GM21528 (cell line): ENCODE data around the gene SRPK3.

Experiments
- ATAC-seq: cut with Tn5 transposase; IDR thresholded peaks from one replicate; pipeline ENCODE4 v1.9.1; 2021; ENCODE audit warnings: mild to moderate bottlenecking, moderate library complexity; ENCODE audit not compliant: unreplicated experiment, low FRiP score

Gene SRPK3

GRCh38 chrX:153769158-153769864 is 11.5 kb upstream of the SRPK3 start:
- no peak for ATAC-seq

DNA sequence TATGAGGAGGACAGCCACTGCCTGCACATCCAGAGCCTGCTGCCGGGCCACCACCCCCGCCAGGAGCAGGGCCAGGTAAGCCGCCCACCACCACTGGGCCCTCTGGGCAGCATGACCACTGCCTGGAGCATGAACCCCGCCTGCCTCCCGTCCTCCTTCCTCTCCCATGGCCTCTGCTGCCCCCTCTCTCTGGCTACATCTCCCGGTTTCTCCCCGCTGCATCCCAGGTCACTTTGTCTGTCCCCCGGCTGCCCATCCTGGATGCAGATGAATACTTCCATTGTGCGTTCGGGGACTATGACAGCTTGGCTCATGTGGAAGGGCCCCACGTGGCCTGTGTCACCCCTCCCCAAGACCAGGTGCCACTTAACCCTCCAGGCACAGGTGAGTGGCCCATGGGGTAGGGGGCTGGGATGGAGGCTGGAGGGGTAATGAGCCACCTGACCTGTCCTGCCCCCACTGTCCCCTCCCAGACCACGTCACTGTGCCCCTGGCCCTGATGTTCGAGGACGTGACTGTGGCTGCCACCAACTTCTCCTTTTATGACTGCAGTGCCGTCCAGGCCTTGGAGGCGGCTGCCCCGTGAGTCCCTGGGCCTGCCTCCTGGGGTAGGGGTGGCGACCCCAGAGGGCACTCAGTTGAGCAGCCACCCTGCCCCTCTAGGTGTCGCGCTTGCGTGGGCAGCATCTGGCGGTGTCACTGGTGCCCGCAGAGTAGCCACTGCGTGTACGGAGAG is 10.8 kb upstream of the SRPK3 start:
- ATAC-seq = no peak

DNA sequence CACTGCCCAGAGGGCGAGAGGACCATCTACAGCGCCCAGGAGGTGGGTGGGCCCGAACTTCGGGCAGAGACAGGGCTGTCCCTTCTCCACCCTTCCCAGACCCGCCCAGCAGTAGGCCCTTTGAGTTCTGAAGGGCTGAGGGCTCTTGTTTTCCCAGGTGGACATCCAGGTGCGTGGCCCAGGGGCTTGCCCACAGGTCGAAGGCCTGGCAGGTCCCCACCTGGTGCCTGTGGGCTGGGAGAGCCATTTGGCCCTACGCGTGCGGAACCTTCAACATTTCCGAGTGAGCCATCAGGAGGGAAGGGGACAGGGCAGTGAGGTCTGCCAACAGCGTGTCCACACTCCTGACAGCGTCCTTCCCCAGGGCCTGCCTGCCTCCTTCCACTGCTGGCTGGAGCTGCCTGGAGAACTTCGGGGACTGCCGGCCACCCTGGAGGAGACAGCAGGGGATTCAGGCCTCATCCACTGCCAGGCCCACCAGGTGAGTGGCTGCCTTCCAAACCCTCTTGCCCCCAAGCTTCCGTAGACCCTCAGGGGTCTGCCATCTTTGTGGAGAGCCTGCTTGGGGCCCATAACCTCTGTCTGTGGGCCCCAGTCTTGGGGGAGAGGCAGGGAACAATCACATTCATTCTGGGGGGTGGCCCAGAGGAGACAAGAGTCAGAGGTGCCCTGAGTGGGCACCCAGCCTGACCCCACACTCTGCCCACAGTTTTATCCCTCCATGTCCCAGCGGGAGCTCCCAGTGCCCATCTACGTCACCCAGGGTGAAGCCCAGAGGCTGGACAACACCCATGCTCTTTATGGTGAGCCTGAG is 10.0 kb upstream of the SRPK3 start:
- ATAC-seq = no peak

- no peak for ATAC-seq
Observed at GRCh38 chrX:153771415-153772315, 9.2 kb upstream of the SRPK3 start.

- ATAC-seq = no peak
Observed at GRCh38 chrX:153772316-153773217, 8.3 kb upstream of the SRPK3 start.

DNA sequence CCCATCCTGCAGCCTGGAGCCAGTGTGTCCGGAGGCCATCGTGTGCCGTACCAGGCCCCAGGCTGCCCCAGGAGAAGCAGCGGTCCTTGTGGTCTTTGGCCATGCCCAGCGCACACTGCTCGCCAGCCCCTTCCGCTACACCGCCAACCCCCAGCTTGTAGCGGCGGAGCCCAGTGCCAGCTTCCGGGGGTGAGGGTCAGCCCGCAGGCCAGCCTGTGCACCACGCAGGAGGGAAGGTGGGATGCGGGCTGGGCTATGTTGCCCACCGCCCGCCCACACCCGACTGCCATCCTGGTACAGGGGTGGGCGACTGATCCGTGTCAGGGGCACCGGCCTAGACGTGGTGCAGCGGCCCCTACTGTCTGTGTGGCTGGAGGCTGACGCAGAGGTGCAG is 7.6 kb upstream of the SRPK3 start:
- ATAC-seq = no peak

- ATAC-seq = no peak
Observed at GRCh38 chrX:153773741-153774575, 6.9 kb upstream of the SRPK3 start.

DNA sequence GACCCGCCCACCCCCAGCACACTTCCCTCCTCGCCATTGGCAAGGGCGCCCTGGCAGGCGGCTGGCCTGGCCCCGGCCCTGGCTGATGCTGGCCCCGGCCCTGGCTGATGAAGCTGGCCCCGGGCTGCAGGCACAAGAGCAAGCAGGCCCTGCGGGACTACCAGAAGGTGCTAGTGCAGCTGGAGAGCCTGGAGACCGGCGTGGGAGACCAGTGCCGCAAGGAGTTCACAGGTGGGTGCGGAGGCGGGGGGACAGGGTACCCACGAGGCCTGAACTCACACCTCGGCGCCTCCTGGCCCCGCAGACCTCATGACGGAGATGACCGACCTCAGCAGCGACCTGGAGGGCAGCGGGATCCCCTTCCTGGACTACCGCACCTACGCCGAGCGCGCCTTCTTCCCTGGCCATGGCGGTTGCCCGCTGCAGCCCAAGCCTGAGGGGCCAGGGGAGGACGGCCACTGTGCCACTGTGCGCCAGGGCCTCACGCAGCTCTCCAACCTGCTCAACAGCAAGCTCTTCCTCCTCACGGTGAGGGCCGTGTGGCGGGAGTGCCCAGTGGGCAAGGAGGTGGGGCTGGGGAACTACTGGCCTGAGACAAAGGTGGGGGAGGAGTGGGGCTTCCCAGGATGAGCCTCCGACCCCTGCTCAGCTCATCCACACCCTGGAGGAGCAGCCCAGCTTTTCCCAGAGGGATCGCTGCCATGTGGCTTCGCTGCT is 6.1 kb upstream of the SRPK3 start:
- ATAC-seq = no peak

DNA sequence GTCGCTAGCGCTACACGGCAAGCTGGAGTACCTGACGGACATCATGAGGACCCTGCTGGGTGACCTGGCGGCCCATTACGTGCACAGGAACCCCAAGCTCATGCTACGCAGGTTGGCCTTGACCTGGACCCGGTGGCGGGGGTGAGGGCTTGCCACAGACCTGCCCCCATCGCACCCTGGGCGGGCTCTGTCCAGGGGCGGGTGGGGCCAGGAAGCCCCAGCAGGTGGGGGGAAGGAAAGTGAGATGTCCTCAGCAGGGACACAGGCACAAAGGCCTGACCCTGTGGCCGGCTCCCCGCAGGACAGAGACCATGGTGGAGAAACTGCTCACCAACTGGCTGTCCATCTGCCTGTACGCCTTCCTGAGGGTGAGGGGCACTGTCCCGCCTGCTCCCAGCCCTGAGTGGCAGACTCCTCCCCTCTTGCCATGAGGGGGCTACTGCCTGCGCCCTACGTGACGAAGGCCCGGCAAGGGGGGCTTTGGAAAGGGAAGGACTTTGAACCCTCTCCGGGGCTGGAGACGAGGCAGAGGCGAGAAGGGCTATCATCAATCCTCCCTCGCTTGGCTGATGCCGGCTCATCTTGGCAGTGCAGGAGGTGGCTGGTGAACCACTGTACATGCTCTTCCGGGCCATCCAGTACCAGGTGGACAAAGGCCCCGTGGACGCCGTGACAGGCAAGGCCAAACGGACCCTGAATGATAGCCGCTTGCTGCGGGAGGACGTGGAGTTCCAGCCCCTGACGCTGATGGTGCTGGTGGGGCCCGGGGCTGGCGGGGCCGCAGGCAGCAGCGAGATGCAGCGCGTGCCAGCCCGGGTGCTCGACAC is 5.3 kb upstream of the SRPK3 start:
- ATAC-seq = no peak

GRCh38 chrX:153776120-153776599 is 4.7 kb upstream of the SRPK3 start:
- ATAC-seq = no peak

GRCh38 chrX:153776611-153777045 is 4.2 kb upstream of the SRPK3 start:
- no peak for ATAC-seq

DNA sequence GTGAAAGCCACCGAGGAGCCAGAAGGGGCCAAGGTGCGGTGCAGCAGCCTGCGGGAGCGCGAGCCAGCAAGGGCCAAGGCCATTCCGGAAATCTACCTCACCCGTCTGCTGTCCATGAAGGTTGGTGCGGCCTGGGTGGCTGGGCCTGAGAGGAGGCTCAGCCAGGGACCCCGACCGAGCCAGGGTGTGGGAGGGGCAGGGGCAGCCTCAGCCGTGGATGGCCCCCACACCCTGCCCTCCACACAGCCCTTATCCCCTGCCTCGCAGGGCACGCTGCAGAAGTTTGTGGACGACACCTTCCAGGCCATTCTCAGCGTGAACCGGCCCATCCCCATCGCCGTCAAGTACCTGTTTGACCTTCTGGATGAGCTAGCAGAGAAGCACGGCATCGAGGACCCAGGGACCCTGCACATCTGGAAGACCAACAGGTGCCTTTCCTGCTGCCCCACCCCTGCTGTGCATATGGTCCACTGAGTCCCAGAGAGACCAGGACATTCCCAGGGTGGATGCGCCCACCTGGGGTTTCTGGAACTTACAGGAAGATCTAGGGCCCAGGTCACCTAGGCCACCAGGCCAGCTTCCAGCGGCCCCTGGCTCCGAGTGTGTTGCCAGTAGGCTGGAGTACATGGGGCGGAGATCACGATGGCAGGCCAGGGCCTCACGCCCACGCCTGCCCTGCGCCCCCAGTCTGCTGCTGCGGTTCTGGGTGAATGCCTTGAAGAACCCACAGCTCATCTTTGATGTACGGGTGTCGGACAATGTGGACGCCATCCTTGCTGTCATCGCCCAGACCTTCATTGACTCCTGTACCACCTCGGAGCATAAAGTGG is 3.4 kb upstream of the SRPK3 start:
- ATAC-seq = no peak

- no peak for ATAC-seq
Observed at GRCh38 chrX:153778181-153778580, 2.7 kb upstream of the SRPK3 start.

GRCh38 chrX:153778684-153779101 is 2.1 kb upstream of the SRPK3 start:
- ATAC-seq = no peak

DNA sequence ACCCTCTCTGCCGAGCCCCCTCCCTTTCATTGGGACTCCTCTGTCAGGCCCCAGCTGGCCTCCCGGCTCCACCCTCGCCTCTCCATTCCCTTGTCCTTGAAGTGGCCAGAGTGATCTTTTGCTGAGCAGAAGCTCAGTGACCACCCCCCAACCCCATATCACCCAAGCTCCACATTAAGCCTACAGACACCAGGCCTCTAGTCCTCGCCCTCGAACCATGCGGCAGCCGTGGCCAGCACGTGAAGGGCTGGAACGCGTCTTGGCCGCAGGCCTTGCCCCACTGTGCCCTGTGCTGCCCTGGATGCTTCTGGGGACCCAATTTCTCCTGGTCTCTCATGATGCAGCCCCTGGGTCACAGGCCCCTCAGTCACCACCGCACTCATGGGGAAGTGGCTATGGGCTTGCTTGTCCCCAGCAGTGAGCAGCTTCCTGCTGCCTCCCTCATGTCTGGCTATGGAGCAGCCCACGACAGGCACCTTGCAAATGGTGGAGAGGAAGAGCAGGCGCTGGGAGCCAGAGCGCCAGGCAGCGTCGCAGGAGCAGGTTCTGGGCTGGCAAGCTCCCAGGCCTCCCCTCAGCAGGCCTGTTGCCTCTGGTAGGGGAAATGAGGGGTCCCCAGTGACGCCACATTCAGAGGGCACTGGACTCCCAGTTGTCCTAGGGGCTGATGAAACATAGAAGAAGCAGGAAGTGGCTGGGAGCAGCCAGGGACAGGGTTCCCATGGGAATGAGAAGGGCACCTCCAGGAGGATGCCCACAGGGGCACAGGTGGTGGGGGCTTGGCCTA is 757 bp upstream of the SRPK3 start:
- ATAC-seq = no peak
